Activated T-cell treated with anti-CD3 and anti-CD28 coated beads, Interleukin-2, amount 50 U/mL, for 4 hours (primary cell): Measurements from ENCODE around the gene MYG1. TPM values are rescaled to one million over a fixed set of nuclear protein-coding genes. Genes with fewer than 3 reads are reported as not detected.
A peak's percentile ranks its signal among the peaks of the same experiment; 100 is the strongest.
"Not testable (repeated sequence)": the region's sequence is repeated elsewhere in the genome, so short reads cannot be mapped to it uniquely, and the experiment has no call there.

Experiments
- ATAC-seq, 2 donors: fragments of 200-7000 bp; cut with Tn5 transposase; one replicate each; pipeline ENCODE4 v1.10.0; 2021
- DNase-seq: peaks from one replicate; pipeline ENCODE4 v3.0.0-alpha.2; 2020
- H3K27me3 Mint-ChIP-seq: one replicate; pipeline ENCODE4 v1.8.0; 2021; ENCODE audit warnings: low read depth, mixed read lengths
- H3K36me3 Mint-ChIP-seq: one replicate; pipeline ENCODE4 v1.8.0; 2022; ENCODE audit warnings: mixed read lengths; ENCODE audit not compliant: insufficient read depth
- H3K4me1 Mint-ChIP-seq: one replicate; pipeline ENCODE4 v1.8.0; 2021; ENCODE audit warnings: low read depth, mixed read lengths
- H3K4me3 Mint-ChIP-seq: one replicate; pipeline ENCODE4 v1.8.0; 2021; ENCODE audit warnings: mild to moderate bottlenecking, moderate library complexity, mixed read lengths
- H3K9me3 Mint-ChIP-seq: one replicate; pipeline ENCODE4 v1.8.0; 2021; ENCODE audit warnings: mixed read lengths
- total RNA-seq, 3 donors: library from RNA; stranded (reverse); gene quantifications; one replicate each; pipeline ENCODE4 v1.2.1, GENCODE V29; 2021

The MYG1 gene
- total RNA-seq, 3 donors from 2014 or later: 121 to 149 (median 128) TPM

GRCh38 chr12:53327435-53328042 is 28.0 kb downstream of the MYG1 start:
- DNase-seq (no peak), ATAC-seq (no peak)
- Mint-ChIP-seq H3K4me1 (peaks cover 21% of the 10 kb centered on the region), H3K4me3 (no peak overlapping the region), H3K27me3 (no peaks in the 10 kb centered on the region), H3K9me3 (no peaks in the 10 kb centered on the region), H3K36me3 (no peaks in the 10 kb centered on the region)

GRCh38 chr12:53328043-53328435 is 28.5 kb downstream of the MYG1 start:
- H3K4me1 Mint-ChIP-seq: peaks cover 18% of the 10 kb centered on the region
- peaks cover under 1% of the 10 kb centered on the region for H3K27me3 Mint-ChIP-seq
- H3K9me3 Mint-ChIP-seq: no peaks in the 10 kb centered on the region
- no peaks in the 10 kb centered on the region for H3K36me3 Mint-ChIP-seq
- ATAC-seq: no peak
- no peak for DNase-seq
- H3K4me3 Mint-ChIP-seq: no peak overlapping the region

- peaks cover 5% of the 10 kb centered on the region for H3K4me1 Mint-ChIP-seq
- ATAC-seq (no peak), DNase-seq (no peak)
- no peaks in the 10 kb centered on the region for H3K36me3 Mint-ChIP-seq
- peaks cover 16% of the 10 kb centered on the region for H3K27me3 Mint-ChIP-seq
- no peaks in the 10 kb centered on the region for H3K9me3 Mint-ChIP-seq
- H3K4me3 Mint-ChIP-seq: no peak overlapping the region
Observed at GRCh38 chr12:53330671-53331070, 31.2 kb downstream of the MYG1 start.

- not testable (repeated sequence) for H3K4me1 Mint-ChIP-seq, DNase-seq, ATAC-seq, H3K36me3 Mint-ChIP-seq, H3K4me3 Mint-ChIP-seq, H3K9me3 Mint-ChIP-seq
- peaks cover 28% of the 10 kb centered on the region for H3K27me3 Mint-ChIP-seq
Observed at GRCh38 chr12:53332339-53332738, 32.8 kb downstream of the MYG1 start.

GRCh38 chr12:53332744-53333143 is 33.2 kb downstream of the MYG1 start:
- H3K4me1 Mint-ChIP-seq: no peaks in the 10 kb centered on the region
- H3K36me3 Mint-ChIP-seq: no peaks in the 10 kb centered on the region
- H3K27me3 Mint-ChIP-seq: peaks cover 32% of the 10 kb centered on the region
- ATAC-seq (no peak), DNase-seq (no peak)
- no peak overlapping the region for H3K4me3 Mint-ChIP-seq
- no peaks in the 10 kb centered on the region for H3K9me3 Mint-ChIP-seq

GRCh38 chr12:53333289-53333688 is 33.8 kb downstream of the MYG1 start:
- Mint-ChIP-seq H3K36me3 (no peaks in the 10 kb centered on the region), H3K4me3 (no peak overlapping the region), H3K27me3 (peaks cover 36% of the 10 kb centered on the region), H3K9me3 (no peaks in the 10 kb centered on the region), H3K4me1 (no peaks in the 10 kb centered on the region)
- no peak for ATAC-seq
- DNase-seq: no peak

- Mint-ChIP-seq H3K4me1 (no peaks in the 10 kb centered on the region), H3K4me3 (no peak overlapping the region), H3K36me3 (no peaks in the 10 kb centered on the region), H3K27me3 (peaks cover 39% of the 10 kb centered on the region), H3K9me3 (no peaks in the 10 kb centered on the region)
- ATAC-seq (no peak), DNase-seq (no peak)
Observed at GRCh38 chr12:53333845-53334244, 34.4 kb downstream of the MYG1 start.

GRCh38 chr12:53334822-53335221 is 35.3 kb downstream of the MYG1 start:
- H3K36me3 Mint-ChIP-seq: no peaks in the 10 kb centered on the region
- no peaks in the 10 kb centered on the region for H3K4me1 Mint-ChIP-seq
- no peak for DNase-seq
- H3K9me3 Mint-ChIP-seq: no peaks in the 10 kb centered on the region
- H3K4me3 Mint-ChIP-seq: no peak overlapping the region
- ATAC-seq: no peak
- peaks cover 40% of the 10 kb centered on the region for H3K27me3 Mint-ChIP-seq

- ATAC-seq: no peak
- no peaks in the 10 kb centered on the region for H3K36me3 Mint-ChIP-seq
- H3K4me1 Mint-ChIP-seq: peaks cover 2% of the 10 kb centered on the region
- H3K4me3 Mint-ChIP-seq: no peak within 1 kb of the TSS
- H3K9me3 Mint-ChIP-seq: no peaks in the 10 kb centered on the region
- H3K27me3 Mint-ChIP-seq: peaks cover 41% of the 10 kb centered on the region
- no peak for DNase-seq
Observed at GRCh38 chr12:53336181-53336681, 36.7 kb downstream of the MYG1 start, which contains the start of gene SP7. TSS of gene SP7 (minus strand) at chr12:53336354. CDS start at chr12:53335646, 708 bp downstream.

GRCh38 chr12:53338017-53338416 is 38.5 kb downstream of the MYG1 start:
- ATAC-seq: no peak
- Mint-ChIP-seq H3K27me3 (peaks cover 41% of the 10 kb centered on the region), H3K9me3 (no peaks in the 10 kb centered on the region), H3K36me3 (no peaks in the 10 kb centered on the region), H3K4me3 (no peak overlapping the region), H3K4me1 (peaks cover 2% of the 10 kb centered on the region)
- no peak for DNase-seq

GRCh38 chr12:53338916-53339315 is 39.4 kb downstream of the MYG1 start:
- Mint-ChIP-seq H3K4me1 (peaks cover 5% of the 10 kb centered on the region), H3K36me3 (no peaks in the 10 kb centered on the region), H3K4me3 (no peak overlapping the region), H3K9me3 (no peaks in the 10 kb centered on the region), H3K27me3 (peaks cover 33% of the 10 kb centered on the region)
- DNase-seq: no peak
- no peak for ATAC-seq

GRCh38 chr12:53340398-53340797 is 40.9 kb downstream of the MYG1 start:
- Mint-ChIP-seq H3K4me3 (no peak overlapping the region), H3K36me3 (no peaks in the 10 kb centered on the region), H3K9me3 (no peaks in the 10 kb centered on the region), H3K4me1 (peaks cover 14% of the 10 kb centered on the region), H3K27me3 (peaks cover 25% of the 10 kb centered on the region)
- DNase-seq (no peak), ATAC-seq (no peak)

GRCh38 chr12:53343449-53343848 is 44.0 kb downstream of the MYG1 start:
- DNase-seq (no peak), ATAC-seq (no peak)
- H3K27me3 Mint-ChIP-seq: peaks cover 3% of the 10 kb centered on the region
- H3K36me3 Mint-ChIP-seq: no peaks in the 10 kb centered on the region
- H3K4me1 Mint-ChIP-seq: peaks cover 14% of the 10 kb centered on the region
- peak overlapping the region; percentile 12 for H3K4me3 Mint-ChIP-seq
- no peaks in the 10 kb centered on the region for H3K9me3 Mint-ChIP-seq

- Mint-ChIP-seq H3K9me3 (no peaks in the 10 kb centered on the region), H3K4me1 (peaks cover 14% of the 10 kb centered on the region), H3K4me3 (peak overlapping the region; percentile 63), H3K36me3 (no peaks in the 10 kb centered on the region), H3K27me3 (peaks cover 2% of the 10 kb centered on the region)
- DNase-seq (no peak), ATAC-seq (peak in 1 of 2 donors; percentile 13)
Observed at GRCh38 chr12:53343969-53344368, 44.5 kb downstream of the MYG1 start.

- Mint-ChIP-seq H3K27me3 (peaks cover 2% of the 10 kb centered on the region), H3K4me1 (peaks cover 14% of the 10 kb centered on the region), H3K9me3 (no peaks in the 10 kb centered on the region), H3K36me3 (no peaks in the 10 kb centered on the region), H3K4me3 (peak overlapping the region; percentile 63)
- ATAC-seq: peak; percentile 4 to 11
- no peak for DNase-seq
Observed at GRCh38 chr12:53344487-53344823, 45.0 kb downstream of the MYG1 start.
